ENCODE measurements around the gene RAB31. TPM values are rescaled to one million over a fixed set of nuclear protein-coding genes. Genes with fewer than 3 reads are reported as not detected.

Gene RAB31
- total and polyA plus RNA-seq, 2 of the 13 experiments (the other 11 are each of a cell fraction or from before 2014, with no cell fraction given), result 1.1 to 1.7 TPM

- peak in 1 of 2 experiments; percentile 79; a peak in 2 of 4 replicates for TF ChIP-seq ATF4 (CRISPR knock-in tag; IDR thresholded peaks at IDR 0.05)
- no peak for TF ChIP-seq FOXP4 (CRISPR knock-in tag; IDR thresholded peaks at IDR 0.05)
- no peak for TF ChIP-seq STAG1 (CRISPR knock-in tag; IDR thresholded peaks at IDR 0.05)
- peak; percentile 56; the same call in 1 of the 2 replicates for TF ChIP-seq CEBPB (IDR thresholded peaks at IDR 0.05; ENCODE audit: borderline replicate concordance, low read depth, low read length)
- no peak for TF ChIP-seq ZNF629 (CRISPR knock-in tag; conservative IDR thresholded peaks at IDR 0.05)
- TF ChIP-seq SKI (IDR thresholded peaks at IDR 0.05; ENCODE audit: partially characterized antibody), result peak; percentile 62
- no peak for TF ChIP-seq ZNF841 (CRISPR knock-in tag; IDR thresholded peaks at IDR 0.05; ENCODE audit: borderline replicate concordance)
- TF ChIP-seq XRCC5 (optimal IDR thresholded peaks at IDR 0.05; ENCODE audit: low read length), result peak; percentile 31
- TF ChIP-seq ZKSCAN8 (CRISPR knock-in tag; IDR thresholded peaks at IDR 0.05; ENCODE audit: borderline replicate concordance), result no peak
- TF ChIP-seq ZNF280B (CRISPR knock-in tag; IDR thresholded peaks at IDR 0.05; ENCODE audit: borderline replicate concordance), result no peak
- peak; percentile 33; the same call in 1 of the 2 replicates for TF ChIP-seq TBX3 (IDR thresholded peaks at IDR 0.05; ENCODE audit: borderline replicate concordance)
- TF ChIP-seq TGIF2 (CRISPR knock-in tag; IDR thresholded peaks at IDR 0.05), result no peak
- peak; percentile 35; the same call in 1 of the 2 replicates for TF ChIP-seq SALL1 (CRISPR knock-in tag; IDR thresholded peaks at IDR 0.05)
- peak; percentile 65 for TF ChIP-seq YY1 (IDR thresholded peaks at IDR 0.05; ENCODE audit: insufficient read depth, insufficient replicate concordance, low read depth, low read length)
- 0 out of 2 replicates have a peak, but pooled peaks have one; percentile 27 for TF ChIP-seq IKZF5 (CRISPR knock-in tag; IDR thresholded peaks at IDR 0.05)
- peak; percentile 95 for TF ChIP-seq FOSL2 (CRISPR knock-in tag; IDR thresholded peaks at IDR 0.05)
- TF ChIP-seq ZBTB2 (CRISPR knock-in tag; IDR thresholded peaks at IDR 0.05; ENCODE audit: low read depth), result no peak
- peak; percentile 25; the same call in 1 of the 2 replicates for TF ChIP-seq JUNB (CRISPR knock-in tag; IDR thresholded peaks at IDR 0.05; ENCODE audit: borderline replicate concordance)
- no peak for TF ChIP-seq PAWR (CRISPR knock-in tag; IDR thresholded peaks at IDR 0.05; ENCODE audit: borderline replicate concordance)
These were observed 35.3 kb downstream of the RAB31 start (continued) for GRCh38 chr18:9743200-9744016.
